UCSD-AML1 (cell line): ENCODE measurements around the gene LRFN4.

Experiments
- DNase-seq: peaks from one replicate; lab custom pipeline; 2025; ENCODE audit not compliant: unreplicated experiment; lab: John Stamatoyannopoulos, UW

The LRFN4 gene

DNA sequence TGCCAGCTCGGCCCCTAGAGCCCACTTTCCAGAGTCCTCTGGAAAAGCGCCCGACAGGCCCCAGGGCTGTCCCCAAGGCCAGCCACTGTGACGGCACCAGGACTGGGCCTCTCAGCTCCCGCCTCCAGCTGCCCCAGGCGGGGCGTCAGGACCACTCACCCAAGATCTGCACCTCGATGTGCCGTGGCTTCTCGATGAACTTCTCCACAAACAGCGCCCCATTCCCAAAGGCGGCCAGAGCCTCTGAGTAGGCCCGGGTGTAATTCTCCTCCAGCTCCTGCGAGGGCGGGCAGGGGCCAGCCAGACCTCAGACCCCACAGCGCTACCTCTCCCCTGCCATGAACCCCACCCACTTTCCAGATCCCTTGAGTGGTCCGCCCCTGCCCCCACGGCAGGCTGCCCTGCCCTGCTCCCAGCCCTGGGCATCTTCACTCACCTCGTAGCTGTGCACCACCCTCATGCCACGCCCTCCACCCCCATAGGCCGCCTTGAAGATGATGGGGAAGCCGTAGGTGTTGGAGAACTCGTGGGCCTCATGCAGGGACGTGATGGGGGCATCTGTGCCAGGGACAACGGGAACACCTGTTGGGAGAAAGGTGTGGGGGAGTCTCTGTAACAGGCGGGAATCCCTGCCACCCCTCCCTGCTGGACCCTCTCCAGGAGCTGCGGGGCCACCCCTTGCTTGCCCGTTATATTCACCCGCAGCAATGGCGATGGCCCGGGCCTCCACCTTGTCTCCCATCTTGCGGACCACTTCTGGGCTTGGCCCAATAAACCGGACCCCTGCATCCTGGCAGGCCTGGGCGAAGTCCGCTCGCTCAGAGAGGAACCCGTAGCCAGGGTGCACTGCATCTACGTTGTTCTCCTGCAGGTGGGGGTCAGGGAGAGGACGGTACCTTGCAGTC lies 14.0 kb downstream of the LRFN4 start:
- no peak for DNase-seq

DNA sequence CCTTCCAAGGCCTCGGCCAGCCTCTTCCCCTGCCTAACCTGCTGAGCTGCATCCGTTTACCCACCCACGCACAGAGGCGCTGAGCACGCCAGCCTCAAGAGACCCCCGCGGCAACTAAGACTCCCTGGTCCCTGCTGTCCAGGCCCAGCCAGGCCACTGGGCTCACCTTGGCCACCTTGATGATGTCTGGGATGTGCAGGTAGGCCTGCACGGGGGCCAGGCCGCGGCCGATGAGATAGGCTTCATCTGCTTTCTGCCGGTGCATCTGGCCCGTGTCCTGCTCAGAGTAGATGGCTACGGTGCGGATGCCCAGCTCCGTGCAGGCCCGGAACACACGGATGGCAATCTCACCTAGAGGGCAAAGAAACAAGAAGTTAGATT lies 14.6 kb downstream of the LRFN4 start:
- no peak for DNase-seq

- no peak for DNase-seq
Measured at GRCh38 chr11:66874232-66874631, 17.4 kb downstream of the LRFN4 start.

DNA sequence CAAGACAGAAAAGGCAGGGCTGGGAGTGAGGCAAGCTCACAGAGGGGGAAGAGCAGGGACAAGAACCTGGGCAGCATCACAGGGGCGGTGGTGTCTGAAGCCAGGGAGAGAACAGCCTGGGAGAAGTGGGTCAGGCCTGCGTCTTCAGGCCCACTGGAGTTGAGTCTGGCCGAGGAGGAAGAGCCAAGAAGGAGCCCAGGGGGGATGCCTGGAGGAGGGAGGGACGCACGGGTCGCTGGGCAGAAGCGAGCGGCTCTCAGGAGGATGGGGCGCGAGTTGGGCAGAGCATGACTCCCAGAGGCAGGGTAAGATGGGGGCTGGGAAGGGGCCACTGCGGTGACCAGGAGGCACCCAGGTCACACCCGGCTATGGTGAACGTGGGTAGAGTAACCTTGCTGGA lies 18.5 kb downstream of the LRFN4 start:
- no peak for DNase-seq

DNA sequence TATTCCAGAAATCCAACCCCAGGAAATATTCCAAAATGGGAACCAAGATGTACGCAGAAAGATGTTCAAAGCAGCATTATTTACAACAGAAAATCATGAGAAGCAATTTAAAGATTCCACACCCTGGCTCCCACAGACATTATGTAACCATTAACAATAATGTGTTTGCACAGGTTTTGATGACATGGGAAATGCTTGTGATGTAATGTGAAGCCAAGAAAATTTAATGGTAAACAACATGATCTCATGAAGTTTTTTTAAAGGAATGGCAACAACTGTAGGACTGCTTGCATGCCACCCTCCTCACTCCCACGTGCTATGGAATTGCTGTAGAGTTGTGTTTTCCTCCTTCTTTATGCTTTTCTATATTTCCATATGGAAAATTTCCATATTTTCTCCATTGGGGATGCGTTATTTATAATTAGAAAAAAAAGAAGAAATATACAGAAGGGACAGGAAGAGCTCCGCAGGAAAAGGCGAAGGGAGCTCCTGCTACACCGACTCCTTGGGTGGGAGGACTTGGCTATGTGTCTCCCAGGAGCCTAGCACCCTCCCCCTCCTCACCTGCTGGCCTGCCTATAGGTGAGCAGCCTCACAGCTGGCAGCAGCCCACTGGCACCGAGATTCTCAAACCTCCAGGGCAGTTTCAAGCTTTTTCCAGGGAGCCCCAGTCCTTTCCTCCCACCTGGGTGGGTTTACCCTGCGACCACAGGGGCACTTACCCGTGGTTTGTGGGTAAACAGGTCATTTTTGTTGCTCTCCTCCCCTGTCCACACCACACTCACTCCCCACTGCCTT lies 20.9 kb downstream of the LRFN4 start:
- no peak for DNase-seq

GRCh38 chr11:66878474-66878873 lies 21.6 kb downstream of the LRFN4 start:
- DNase-seq = no peak

DNA sequence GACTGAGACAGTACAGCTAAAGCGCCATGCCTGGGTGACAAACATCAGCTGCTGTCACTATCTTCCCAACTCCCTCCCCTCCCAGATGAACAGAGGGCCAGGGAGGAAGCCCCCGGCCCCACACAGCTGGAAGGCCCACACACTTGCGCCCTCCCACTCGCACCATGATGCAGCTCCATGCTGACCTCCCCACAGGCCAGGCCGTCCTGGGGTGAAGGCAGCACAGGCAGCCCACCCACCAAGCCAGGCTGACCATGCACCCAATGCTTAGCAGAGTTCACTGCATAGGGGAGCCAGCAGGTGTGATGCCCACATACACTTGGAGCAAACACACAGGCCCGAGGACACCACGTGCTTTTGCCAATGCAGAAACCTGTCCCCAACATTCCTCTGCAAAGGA lies 22.1 kb downstream of the LRFN4 start:
- no peak for DNase-seq

- DNase-seq = no peak
Measured at GRCh38 chr11:66879583-66879982, 22.7 kb downstream of the LRFN4 start.

DNA sequence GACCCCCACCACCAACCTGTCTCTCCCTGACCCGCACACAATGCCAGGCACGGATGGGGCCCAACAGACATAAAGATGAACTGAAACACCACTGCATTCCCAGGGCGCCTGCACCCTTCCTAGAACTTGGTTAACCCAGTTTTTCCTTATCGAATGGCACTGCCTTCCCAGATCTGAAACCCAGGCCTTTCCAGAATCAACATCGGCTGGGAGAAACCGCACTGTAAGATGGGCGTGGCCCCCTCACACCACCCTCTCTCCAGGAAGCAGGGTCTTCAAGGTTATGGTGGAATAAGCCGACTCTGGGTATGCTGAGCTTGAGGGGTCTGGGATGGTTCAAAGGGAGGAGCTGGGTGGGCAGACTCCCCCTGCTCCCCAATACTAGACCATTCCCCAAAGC lies 23.1 kb downstream of the LRFN4 start:
- DNase-seq = no peak

DNA sequence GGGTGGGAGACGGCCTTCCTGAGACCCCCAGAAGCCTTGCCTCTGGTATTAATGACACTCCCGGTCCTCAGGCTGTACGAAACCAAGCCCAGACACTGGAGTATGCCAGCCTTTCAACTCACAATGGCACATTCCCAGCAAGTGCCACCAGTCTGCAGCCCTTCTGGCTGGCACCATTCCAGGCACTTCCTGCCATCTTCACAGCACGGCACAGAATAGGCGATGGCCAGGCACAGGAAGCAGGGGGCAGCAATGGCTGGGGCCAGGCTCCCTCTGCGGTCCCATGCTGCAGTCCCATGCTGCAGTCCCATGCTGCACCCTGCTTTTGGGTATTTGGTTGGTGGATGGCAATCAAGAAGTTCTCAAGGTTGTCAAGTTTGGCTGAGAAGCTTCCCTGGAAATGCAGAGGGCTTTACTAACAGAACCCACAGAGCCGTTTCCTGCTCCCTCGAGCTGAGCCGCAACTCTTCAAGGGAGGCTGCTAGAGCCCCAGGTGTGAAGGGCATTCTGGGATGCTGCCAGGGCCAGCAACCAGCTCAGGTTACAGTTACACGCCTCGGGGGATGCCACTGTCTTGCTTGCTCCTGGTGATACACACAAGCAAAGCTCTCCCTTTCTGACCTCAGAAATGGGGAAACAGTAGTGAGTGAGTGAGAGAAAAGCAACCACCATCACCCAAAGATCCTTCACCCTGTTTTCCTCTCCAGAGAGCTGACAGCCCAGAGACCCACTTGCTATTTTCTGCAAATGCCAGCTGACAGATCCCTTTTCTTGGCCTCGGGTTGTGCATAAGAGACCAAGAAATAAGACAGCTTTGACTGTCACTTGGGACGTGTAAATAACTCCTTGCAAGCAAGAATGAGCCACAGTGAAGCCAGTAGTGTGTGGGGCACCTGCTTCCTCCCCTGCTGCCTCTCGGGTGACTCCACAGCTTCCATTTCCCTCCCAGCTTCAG lies 23.9 kb downstream of the LRFN4 start:
- peak; percentile 56 for DNase-seq

DNA sequence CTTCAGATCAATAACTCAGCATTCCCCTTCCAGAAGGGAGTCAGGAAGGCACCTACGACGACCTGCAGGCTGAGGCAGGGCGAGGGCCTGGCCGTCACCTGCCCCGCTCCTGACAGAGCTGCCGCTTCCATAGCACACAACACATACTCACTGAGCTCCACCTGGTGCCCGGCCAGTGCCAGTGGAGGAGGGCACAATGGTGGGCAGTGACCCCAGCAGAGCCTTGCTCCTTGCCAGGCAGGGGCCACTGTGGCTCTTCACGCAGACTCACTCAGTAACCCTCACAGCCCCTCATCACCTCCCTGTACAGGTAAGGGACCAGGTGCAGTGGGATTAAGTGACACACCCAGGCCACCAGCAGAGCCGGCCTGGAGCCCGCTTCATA lies 24.6 kb downstream of the LRFN4 start:
- no peak for DNase-seq

DNA sequence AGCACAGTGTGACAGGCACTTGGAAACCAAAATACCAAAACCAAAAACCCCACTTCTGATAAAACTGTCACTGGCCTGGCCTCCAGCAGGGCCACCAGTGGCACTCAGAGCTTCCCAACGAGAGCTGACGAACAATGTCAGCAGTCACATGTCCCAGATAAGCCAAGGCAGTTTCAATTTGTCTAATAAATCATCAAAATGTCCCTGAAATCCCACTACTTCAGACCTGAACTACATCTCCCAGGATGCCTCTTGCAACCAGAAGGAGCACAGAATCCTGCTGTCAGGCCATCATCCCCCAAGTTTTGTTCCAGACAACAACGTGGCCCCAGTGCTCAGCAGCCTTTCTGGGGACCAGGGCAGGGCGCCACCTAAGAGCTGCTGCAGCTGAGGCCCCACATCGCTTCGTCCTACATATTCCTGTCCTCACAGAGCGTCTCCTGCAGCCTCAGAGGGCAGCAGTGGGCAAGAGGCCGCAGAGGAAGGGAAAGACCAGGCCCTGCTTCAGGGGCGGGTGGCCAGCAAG lies 25.1 kb downstream of the LRFN4 start:
- peak; percentile 20 for DNase-seq

DNA sequence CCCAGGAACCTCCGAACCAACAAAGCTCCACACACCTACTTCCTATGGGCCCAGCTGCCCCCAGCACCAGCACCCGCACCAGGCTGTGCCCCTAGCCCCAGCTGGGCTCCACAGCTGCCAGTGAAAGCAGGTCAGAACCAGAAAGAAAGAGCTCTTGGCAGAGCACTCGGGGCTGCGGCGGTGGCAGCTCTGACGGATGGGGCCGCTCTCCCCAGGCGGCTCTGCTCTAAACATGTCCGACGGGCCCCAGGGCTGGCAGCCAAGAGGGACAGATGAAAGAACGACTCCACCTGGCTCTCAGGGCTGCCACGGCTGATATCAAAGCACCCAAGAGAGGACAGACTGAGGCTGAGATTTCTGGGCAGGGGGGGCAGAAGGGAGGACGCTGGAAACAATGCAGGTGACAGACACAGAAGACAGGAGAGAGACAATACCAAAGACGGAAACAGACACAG lies 25.7 kb downstream of the LRFN4 start:
- DNase-seq = no peak

DNA sequence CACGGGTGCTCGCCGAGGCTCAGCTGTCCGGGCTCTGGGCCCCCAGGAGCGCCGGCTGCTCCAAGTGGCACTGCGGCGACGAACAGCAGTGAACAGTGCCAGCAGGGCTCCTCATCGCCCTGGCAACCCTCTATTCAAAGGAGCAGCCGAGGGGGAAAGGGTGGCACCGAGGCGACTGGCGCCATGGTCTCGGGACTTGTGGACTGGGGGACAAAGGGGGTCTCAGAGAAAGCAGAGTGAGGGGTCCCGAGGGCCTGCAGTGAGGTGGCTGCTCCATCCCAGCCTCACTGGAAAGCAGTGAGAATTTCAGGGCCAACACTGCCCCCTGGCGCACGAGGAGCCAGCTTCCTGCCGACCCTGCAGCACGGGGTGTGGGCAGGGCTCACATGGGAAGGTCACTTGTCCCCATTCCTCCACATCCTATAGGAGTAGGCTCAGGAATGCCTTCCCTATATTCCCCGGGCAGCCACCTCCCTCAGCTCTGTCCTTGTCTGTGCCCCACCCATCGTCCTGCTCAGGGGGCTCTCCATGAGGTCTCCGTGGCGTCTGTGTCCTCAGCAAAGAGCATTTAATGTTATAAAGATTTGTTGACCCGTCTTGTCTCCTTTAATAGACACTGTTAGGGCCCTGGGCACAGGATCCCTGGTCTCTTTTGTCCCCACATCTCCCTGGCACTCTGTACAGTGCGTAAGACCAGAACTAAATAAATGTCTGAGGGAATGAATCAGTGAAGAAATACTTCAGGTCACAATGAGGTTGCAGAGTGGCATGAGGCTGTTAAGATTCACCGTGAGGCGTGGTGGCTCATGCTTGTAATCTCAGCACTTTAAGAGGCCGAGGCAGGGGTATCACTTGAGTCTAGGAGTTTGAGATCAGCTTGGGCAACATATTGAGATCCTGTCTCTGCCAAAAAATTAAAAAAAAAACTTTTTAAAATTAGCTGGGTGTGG lies 26.4 kb downstream of the LRFN4 start:
- peak; percentile 74 for DNase-seq

DNA sequence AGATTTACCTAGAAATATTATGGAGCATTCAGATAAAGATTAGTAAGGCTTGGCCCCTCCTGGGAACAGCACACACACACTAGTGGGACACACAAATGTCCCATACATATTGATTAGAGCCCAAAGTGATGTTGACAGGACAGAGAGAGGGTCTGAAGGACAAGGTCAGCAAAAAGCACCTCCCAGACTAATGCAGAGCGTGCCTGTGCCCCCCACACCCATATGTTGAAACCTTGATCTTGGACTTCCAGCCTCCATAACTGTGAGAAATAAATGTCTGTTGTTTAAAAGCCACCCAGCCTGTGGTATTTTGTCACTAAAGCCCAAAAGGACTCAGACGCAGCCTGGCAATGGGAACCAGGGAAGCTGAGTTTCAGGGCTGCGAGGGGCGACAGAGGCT lies 27.6 kb downstream of the LRFN4 start:
- no peak for DNase-seq

DNA sequence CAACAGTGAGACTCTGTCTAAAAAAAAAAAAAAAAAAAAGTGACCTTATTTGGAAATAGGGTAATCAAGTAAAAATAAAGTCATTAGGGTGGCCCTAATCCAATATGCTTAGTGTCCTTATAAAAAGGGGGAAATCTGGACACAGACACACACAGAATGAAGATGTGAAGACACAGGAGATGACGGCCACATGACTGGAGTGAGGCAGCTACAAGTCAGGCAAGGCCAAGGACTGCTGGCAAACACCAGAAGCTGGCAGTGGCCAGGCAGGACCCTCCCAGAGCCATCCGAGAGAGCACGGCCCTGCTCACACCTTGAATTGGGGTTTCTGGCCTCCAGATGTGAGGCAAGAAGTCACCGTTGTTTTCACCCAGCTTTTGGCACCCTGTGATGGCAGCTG lies 28.6 kb downstream of the LRFN4 start:
- DNase-seq = no peak

DNA sequence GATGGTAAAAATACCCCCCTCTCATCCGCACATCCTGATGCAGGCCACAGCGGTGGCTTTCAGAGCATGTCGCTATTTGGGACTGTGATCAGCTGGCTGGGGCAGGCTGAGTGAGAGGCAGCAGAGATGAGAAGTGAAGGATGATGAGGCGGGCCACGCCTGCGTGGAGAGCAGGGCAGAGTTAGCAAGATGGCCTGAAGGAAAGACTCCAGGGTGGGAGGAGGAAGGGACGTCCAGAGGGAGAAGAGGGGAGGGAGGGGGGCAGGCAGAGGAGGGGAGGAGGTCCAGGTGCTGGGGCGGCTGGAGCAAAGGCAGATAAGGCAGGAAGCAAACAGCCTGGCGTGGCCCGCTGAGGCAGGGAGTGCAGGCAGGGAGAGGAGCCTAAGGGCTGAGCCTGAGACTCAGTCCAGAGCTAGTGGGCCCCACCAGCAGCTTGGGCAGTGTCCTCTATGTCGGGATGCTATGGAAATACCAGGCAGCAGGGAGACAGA lies 29.1 kb downstream of the LRFN4 start:
- DNase-seq = no peak

DNA sequence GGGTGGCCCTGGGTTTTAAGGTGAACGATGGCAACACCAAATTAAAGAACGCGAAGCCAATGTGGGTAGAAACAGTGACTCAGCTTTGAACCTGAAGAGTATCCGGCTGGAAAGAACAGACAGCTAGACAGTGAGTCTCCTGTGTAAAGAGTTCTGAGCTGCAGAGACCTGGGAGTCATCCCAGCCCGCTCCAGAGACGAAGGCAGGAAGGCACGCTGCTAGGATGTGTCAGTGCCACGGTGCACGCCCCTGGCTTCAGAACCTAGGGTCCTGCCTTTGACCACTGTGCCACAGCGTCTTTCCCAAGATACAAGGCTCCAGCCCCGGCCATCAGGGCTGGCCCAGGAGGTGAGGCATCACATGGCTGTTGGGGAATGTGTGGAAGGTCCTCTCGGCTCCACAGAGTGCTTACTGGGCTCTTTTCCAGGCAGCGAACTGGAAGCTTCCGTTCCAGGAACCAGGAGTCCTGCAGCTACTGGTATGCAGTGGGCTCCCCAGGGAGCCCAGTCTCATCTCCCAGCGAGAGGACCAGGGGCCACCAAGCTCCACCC lies 29.9 kb downstream of the LRFN4 start:
- DNase-seq = no peak

DNA sequence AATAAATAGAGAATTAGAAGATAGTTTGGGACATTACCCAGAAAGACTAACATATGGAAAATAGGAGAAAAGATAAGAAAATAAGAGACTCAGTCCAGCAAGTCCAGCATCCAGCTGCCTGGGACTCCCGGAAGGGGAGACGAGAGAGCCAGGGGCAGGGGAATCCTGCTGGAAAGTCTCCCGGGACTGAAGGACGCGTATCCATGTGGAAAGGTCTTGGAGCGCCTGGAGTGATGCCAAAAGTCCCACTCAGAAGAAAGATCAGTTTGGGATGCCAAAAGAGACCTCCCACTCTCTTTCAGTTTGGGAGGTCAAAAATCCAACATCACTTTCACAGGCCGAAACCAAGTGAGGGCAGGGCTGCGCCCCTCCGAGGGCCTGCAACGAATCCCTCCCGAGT lies 30.7 kb downstream of the LRFN4 start:
- no peak for DNase-seq
